Endothelial cell of umbilical vein (primary cell): ENCODE data around the gene NCR1.
"Not testable (repeated sequence)": the region's sequence is repeated elsewhere in the genome, so short reads cannot be mapped to it uniquely, and the experiment has no call there.

Source experiments
- EZH2 ChIP-seq: IDR thresholded peaks from 2 replicates; pipeline ENCODE4 v1.6.1; 2012; ENCODE audit warnings: borderline replicate concordance, low read depth, mild to moderate bottlenecking, moderate library complexity, low read length, inconsistent platforms; ENCODE audit not compliant: severe bottlenecking
- FOS ChIP-seq: IDR thresholded peaks from 2 replicates; pipeline ENCODE4 v1.6.1; 2011; ENCODE audit warnings: mild to moderate bottlenecking, low read length, moderate library complexity, borderline replicate concordance; ENCODE audit not compliant: insufficient read depth
- POLR2A ChIP-seq: IDR thresholded peaks from 2 replicates; pipeline ENCODE4 v1.6.1; 2012; ENCODE audit warnings: low read depth, mild to moderate bottlenecking, control low read depth, low read length
- TF ChIP-seq, protein P1 (sequence below), 2 donors: IDR thresholded peaks; 1 replicate in 1 of 2; 2 replicates in 1 of 2; pipeline ENCODE4 v1.5.1; 2011; ENCODE audit warnings: low read length in 2 of 2, mild to moderate bottlenecking in 2 of 2, moderate library complexity in 2 of 2, control low read depth in 1 of 2, inconsistent platforms in 1 of 2, low read depth in 1 of 2; ENCODE audit not compliant: insufficient read depth in 1 of 2; ENCODE audit errors: extremely low read depth in 1 of 2
- TF ChIP-seq, protein P2 (sequence below): IDR thresholded peaks from 2 replicates; pipeline ENCODE4 v1.6.1; 2011; ENCODE audit not compliant: insufficient read depth, insufficient read length

DNA sequence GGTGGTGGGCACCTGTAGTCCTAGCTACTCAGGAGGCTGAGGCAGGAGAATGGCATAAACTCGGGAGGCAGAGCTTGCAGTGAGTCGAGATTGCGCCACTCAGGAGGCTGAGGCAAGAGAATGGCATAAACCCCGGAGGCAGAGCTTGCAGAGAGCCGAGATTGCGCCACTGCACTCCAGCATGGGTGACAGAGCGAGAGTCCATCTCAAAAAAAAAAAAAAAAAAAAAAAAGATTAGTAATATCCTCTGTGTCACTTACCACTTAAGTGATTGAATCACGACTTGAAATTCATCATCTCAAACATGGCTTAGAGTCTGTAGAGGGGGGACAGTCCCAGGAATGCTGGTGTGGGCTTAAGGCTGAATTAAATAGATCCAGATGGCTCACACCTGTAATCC, 4.8 kb upstream of the NCR1 start:
- TF ChIP-seq, protein P1, sequence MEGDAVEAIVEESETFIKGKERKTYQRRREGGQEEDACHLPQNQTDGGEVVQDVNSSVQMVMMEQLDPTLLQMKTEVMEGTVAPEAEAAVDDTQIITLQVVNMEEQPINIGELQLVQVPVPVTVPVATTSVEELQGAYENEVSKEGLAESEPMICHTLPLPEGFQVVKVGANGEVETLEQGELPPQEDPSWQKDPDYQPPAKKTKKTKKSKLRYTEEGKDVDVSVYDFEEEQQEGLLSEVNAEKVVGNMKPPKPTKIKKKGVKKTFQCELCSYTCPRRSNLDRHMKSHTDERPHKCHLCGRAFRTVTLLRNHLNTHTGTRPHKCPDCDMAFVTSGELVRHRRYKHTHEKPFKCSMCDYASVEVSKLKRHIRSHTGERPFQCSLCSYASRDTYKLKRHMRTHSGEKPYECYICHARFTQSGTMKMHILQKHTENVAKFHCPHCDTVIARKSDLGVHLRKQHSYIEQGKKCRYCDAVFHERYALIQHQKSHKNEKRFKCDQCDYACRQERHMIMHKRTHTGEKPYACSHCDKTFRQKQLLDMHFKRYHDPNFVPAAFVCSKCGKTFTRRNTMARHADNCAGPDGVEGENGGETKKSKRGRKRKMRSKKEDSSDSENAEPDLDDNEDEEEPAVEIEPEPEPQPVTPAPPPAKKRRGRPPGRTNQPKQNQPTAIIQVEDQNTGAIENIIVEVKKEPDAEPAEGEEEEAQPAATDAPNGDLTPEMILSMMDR (IDR thresholded peaks at IDR 0.05; ENCODE audit: extremely low read depth in 1 of 2, insufficient read depth in 1 of 2, low read depth in 1 of 2, low read length in 2 of 2), result not testable (repeated sequence)
- not testable (repeated sequence) for TF ChIP-seq POLR2A, FOS, EZH2
- TF ChIP-seq, protein P2, sequence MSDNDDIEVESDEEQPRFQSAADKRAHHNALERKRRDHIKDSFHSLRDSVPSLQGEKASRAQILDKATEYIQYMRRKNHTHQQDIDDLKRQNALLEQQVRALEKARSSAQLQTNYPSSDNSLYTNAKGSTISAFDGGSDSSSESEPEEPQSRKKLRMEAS, result not testable (repeated sequence)
